K562 treated with DMSO at 1 percent for 24 hours (cell line): Measurements from ENCODE around the gene PLXNA3. TPM values are rescaled to one million over a fixed set of nuclear protein-coding genes. Genes with fewer than 3 reads are reported as not detected.

ENCODE experiments used
- total RNA-seq: library from RNA; unstranded; fragments of 300-600 nt; gene quantifications from 2 replicates; pipeline ENCODE4 v1.2.3, GENCODE V29; 2022; ENCODE audit warnings: low read depth; ENCODE audit not compliant: insufficient read depth

The PLXNA3 gene
- 9.9 and 11.4 TPM in 2 replicates for total RNA-seq

GRCh38 chrX:154458116-154458953 is at the start of gene PLXNA3:
Gene PLXNA3 (plus strand): TSS chrX:154458281. CDS start chrX:154460184, 1,903 bp downstream.

GRCh38 chrX:154409222-154409871 is 48.7 kb upstream of the PLXNA3 start, which contains the start of gene DNASE1L1:
Gene DNASE1L1 (minus strand): TSS chrX:154409254. CDS start chrX:154405568, 3,686 bp downstream.

GRCh38 chrX:154428176-154429171 is 29.6 kb upstream of the PLXNA3 start, which contains the start of gene ATP6AP1:
Gene ATP6AP1 (plus strand): TSS chrX:154428677. CDS start chrX:154428693, 16 bp downstream.

GRCh38 chrX:154436983-154437752 is 20.9 kb upstream of the PLXNA3 start, which contains the start of gene GDI1:
Gene GDI1 (plus strand): TSS chrX:154437154. CDS start chrX:154437255, 101 bp downstream.

GRCh38 chrX:154443992-154444754 is 13.9 kb upstream of the PLXNA3 start, which contains the start of gene FAM50A:
Gene FAM50A (plus strand): TSS chrX:154444141. CDS start chrX:154444236, 95 bp downstream.

DNA sequence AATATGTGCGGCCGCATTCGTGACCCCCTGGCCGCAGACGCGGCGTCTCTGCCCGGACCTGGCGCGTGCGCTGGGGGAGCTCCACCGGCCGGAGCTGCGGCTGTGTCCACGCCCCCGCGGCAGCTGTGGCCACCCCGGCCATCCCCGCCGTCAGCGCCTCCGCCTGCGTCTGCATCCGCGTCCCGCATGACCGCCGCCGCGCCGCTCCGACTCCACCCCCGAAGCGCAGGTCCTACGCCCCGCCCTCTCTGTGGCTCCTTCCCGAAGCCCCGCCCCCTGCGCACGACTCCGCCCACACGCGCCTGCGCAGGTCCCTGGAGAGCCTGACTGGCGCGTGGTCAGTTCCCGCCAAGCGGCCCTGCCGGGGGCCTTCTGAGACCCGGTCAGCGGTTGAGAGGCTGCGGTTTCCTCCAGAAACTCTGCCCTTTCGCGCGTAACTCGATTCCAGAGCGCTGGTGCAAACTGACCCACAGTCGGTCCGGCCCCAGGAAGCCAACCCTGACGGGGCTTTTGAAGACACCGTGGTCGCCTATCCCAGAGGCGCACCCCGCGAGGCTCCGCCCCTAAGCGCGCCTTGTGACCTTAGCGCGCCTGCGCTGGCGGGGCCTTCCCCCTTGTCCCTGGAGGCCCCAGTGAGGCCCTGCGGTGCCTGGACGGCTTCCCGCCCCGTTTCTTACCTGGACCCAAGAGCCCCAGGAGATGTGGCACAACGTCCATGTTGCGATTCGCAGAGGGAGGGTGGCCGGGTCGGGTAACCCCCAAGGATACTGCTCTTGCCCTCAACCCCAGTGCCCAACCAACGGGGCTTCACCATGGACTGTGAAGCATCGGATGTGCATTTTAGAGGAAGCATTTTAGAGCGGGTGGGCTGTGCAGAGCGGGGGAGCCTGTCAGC is 20.9 kb downstream of the PLXNA3 start, which contains the start of gene LAGE3:
LAGE3 (minus strand) TSS at position 554 of the 895 bp plus-strand sequence; CDS start at position 188, 366 bp downstream.

GRCh38 chrX:154486396-154487207 is 28.5 kb downstream of the PLXNA3 start, which contains the start of gene UBL4A:
Gene UBL4A (minus strand): TSS chrX:154486615. CDS start chrX:154486584, 31 bp downstream.

DNA sequence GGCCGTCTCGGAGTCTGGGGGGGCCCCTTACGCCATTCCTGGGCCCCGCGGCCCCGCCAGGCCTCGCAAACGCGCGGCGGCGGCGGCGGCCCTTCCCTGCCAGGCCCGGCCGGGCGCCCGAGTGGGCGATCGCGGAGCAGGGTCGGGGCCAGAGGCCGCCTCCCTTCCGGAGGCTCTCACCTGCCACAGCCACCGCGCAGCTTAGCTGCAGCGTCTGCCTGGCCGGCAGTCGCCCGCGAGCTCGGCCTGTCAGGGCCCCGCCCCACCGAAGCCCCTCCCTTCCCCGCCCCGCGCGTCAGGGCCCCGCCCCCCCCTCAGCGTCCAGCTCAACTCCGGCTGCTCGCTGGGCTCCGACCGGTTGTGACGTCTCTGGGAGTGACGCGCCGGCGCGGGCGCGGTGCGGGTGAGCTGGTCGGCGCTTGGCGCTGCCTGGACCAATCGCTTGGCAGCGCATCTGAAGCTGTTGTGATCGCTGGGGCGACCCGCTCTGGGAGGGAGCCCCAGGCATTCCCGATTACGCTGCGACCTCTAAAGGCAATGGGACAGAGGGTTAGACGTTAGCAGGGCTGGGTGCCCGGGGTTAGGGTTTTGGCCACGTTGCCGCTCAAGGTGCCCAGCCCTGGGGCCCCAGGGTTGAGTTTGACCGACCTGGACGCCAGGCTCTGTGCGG is 32.5 kb downstream of the PLXNA3 start, which contains the start of gene SLC10A3:
SLC10A3 (minus strand) TSS at position 216 of the 670 bp plus-strand sequence. CDS start 1,689 bp downstream, outside the sequence.

GRCh38 chrX:154515966-154516655 is 58.0 kb downstream of the PLXNA3 start, which contains the start of gene FAM3A:
Gene FAM3A (minus strand): TSS chrX:154516232. CDS start chrX:154515772, 460 bp downstream.

Other genes with a start within 250 kb of the PLXNA3 start
- gene OPN1MW2, start 238.5 kb upstream of the PLXNA3 start, total RNA-seq, result not detected in 2 replicates
- gene OPN1MW3, start 200.7 kb upstream of the PLXNA3 start, total RNA-seq, result not detected in 2 replicates
- not detected in 2 replicates for gene TEX28, start 163.2 kb upstream of the PLXNA3 start, total RNA-seq
- 2.7 and 2.9 TPM in 2 replicates for gene TKTL1, start 162.5 kb upstream of the PLXNA3 start, total RNA-seq
- 439 and 455 TPM in 2 replicates for gene FLNA, start 83.6 kb upstream of the PLXNA3 start, total RNA-seq
- 91.3 and 103 TPM in 2 replicates for gene EMD, start 79.0 kb upstream of the PLXNA3 start, total RNA-seq
- 11,901 and 12,258 TPM in 2 replicates for gene RPL10, start 59.9 kb upstream of the PLXNA3 start, total RNA-seq
- 33.9 and 36.1 TPM in 2 replicates for gene DNASE1L1, start 49.0 kb upstream of the PLXNA3 start, total RNA-seq
- gene TAFAZZIN, start 46.7 kb upstream of the PLXNA3 start, total RNA-seq, result 50.3 and 60.2 TPM in 2 replicates
- 233 TPM in 2 replicates for gene ATP6AP1, start 29.6 kb upstream of the PLXNA3 start, total RNA-seq
- gene GDI1, start 21.1 kb upstream of the PLXNA3 start, total RNA-seq, result 124 and 126 TPM in 2 replicates
- gene FAM50A, start 14.1 kb upstream of the PLXNA3 start, total RNA-seq, result 212 and 228 TPM in 2 replicates
- gene LAGE3, start 21.0 kb downstream of the PLXNA3 start, total RNA-seq, result 276 and 296 TPM in 2 replicates
- gene UBL4A, start 28.3 kb downstream of the PLXNA3 start, total RNA-seq, result 85.5 and 100 TPM in 2 replicates
- 53.6 and 59.5 TPM in 2 replicates for gene SLC10A3, start 32.3 kb downstream of the PLXNA3 start, total RNA-seq
- gene FAM3A, start 58.0 kb downstream of the PLXNA3 start, total RNA-seq, result 134 and 149 TPM in 2 replicates
- gene G6PD, start 88.6 kb downstream of the PLXNA3 start, total RNA-seq, result 279 and 293 TPM in 2 replicates
- 61.0 and 63.2 TPM in 2 replicates for gene IKBKG, start 89.3 kb downstream of the PLXNA3 start, total RNA-seq
- gene CTAG1A, start 126.9 kb downstream of the PLXNA3 start, total RNA-seq, result not detected in 2 replicates
- gene CTAG1B, start 161.0 kb downstream of the PLXNA3 start, total RNA-seq, result not detected in 2 replicates
- gene CTAG2, start 195.3 kb downstream of the PLXNA3 start, total RNA-seq, result 37.7 and 42.0 TPM in 2 replicates